Chondrocyte (in vitro differentiated cells): ENCODE results near the gene ENTPD8. TPM values are rescaled to one million over a fixed set of nuclear protein-coding genes. Genes with fewer than 3 reads are reported as not detected.

ENCODE experiments used
- DNase-seq: peaks from one replicate; pipeline ENCODE4 v3.0.0; 2021; ENCODE audit warnings: mixed read lengths, low spot score
- H3K27ac Mint-ChIP-seq: one replicate; pipeline ENCODE4 v1.8.0; 2021; ENCODE audit warnings: mild to moderate bottlenecking, moderate library complexity, mixed read lengths; ENCODE audit not compliant: unreplicated experiment
- H3K27me3 Mint-ChIP-seq: 2 replicates; pipeline ENCODE4 v1.8.0; 2021; ENCODE audit warnings: low read depth, mixed read lengths
- H3K36me3 Mint-ChIP-seq: 2 replicates; pipeline ENCODE4 v1.8.0; 2021; ENCODE audit warnings: low read depth, mixed read lengths
- H3K4me1 Mint-ChIP-seq: 2 replicates; pipeline ENCODE4 v1.8.0; 2021; ENCODE audit warnings: low read depth, mild to moderate bottlenecking, mixed read lengths
- H3K4me3 Mint-ChIP-seq: one replicate; pipeline ENCODE4 v1.8.0; 2021; ENCODE audit warnings: mild to moderate bottlenecking, moderate library complexity, mixed read lengths; ENCODE audit not compliant: unreplicated experiment
- H3K9me3 Mint-ChIP-seq: 2 replicates; pipeline ENCODE4 v1.8.0; 2021; ENCODE audit warnings: low read depth, mixed read lengths
- total RNA-seq: library from RNA; stranded (reverse); gene quantifications from 3 replicates; pipeline ENCODE4 v1.2.1, GENCODE V29; 2021
- TF ChIP-seq, protein P1 (sequence below): fragments of 200-600 bp; sonication (generic); IDR thresholded peaks from 2 replicates; pipeline ENCODE4 v1.5.0; 2021; ENCODE audit warnings: antibody characterized with exemption, mild to moderate bottlenecking, moderate library complexity

ENTPD8 gene
- total RNA-seq, 1 donor from 2014 or later, result 0.10 TPM

DNA sequence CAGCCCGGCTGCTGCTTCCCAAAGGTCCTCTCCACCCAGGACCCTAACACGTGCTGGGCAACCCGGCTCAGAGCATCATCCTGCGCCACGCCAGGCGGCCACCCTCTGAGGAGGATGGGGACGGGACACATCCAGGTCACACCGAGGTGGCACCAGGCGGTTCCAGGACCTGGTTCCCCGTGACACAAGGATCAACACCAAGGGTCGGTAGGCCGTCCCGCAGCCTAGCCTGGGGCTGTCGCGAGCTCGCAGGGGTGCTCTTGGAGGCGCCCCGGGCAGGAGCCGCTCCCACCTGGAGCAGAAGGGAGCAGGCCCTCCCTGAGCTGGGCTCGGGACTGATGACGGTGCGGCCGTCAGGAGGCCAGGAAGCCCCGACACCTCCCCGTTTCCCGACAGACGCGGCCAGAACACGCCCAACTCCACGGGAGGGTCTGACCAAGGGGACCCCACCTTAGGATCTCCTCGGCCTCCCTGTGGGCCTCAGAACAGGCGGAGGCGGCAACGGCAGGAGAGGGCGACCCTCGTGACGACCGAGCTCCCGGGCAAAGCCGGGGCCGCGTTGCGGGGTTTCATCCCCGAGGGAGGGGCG is 24.5 kb downstream of the ENTPD8 start:
- DNase-seq, result peak; percentile 91
- Mint-ChIP-seq H3K4me3 (no peak overlapping the region), H3K36me3 (no peaks in the 10 kb centered on the region), H3K27ac (no peak overlapping the region), H3K27me3 (no peaks in the 10 kb centered on the region), H3K9me3 (no peaks in the 10 kb centered on the region), H3K4me1 (peaks cover 30% of the 10 kb centered on the region)
- TF ChIP-seq, protein P1, sequence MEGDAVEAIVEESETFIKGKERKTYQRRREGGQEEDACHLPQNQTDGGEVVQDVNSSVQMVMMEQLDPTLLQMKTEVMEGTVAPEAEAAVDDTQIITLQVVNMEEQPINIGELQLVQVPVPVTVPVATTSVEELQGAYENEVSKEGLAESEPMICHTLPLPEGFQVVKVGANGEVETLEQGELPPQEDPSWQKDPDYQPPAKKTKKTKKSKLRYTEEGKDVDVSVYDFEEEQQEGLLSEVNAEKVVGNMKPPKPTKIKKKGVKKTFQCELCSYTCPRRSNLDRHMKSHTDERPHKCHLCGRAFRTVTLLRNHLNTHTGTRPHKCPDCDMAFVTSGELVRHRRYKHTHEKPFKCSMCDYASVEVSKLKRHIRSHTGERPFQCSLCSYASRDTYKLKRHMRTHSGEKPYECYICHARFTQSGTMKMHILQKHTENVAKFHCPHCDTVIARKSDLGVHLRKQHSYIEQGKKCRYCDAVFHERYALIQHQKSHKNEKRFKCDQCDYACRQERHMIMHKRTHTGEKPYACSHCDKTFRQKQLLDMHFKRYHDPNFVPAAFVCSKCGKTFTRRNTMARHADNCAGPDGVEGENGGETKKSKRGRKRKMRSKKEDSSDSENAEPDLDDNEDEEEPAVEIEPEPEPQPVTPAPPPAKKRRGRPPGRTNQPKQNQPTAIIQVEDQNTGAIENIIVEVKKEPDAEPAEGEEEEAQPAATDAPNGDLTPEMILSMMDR, result no peak

DNA sequence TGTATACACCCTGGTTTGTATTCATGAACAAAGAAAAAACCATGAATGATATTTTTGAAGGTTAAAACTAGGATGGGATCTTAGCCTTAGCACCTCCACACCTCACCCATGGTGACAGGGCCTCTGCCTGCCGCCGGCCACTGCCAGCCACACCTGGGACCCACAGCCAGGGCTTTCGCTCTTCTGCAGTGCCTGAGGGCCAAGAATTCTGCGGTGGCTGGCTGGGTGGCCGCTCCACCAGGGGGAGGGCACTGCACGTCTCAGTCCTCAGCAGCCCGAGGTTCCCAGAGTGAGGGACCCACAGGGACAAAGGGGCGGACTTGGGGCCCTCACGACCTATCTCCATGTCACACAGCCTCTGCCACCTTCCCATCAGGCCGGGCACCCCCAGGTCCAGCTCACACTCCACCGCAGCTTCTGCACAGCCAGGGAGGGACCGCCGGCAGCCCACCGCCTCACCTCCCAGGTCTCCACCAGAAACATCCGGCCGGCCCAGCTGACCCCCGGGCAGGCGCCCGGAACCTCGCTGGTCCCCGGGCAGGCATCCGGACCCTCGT is 25.1 kb downstream of the ENTPD8 start:
- H3K4me3 Mint-ChIP-seq, result no peak overlapping the region
- H3K36me3 Mint-ChIP-seq, result no peaks in the 10 kb centered on the region
- TF ChIP-seq, protein P1, result no peak
- no peak overlapping the region for H3K27ac Mint-ChIP-seq
- peaks cover 31% of the 10 kb centered on the region for H3K4me1 Mint-ChIP-seq
- no peaks in the 10 kb centered on the region for H3K27me3 Mint-ChIP-seq
- no peaks in the 10 kb centered on the region for H3K9me3 Mint-ChIP-seq
- DNase-seq, result no peak

DNA sequence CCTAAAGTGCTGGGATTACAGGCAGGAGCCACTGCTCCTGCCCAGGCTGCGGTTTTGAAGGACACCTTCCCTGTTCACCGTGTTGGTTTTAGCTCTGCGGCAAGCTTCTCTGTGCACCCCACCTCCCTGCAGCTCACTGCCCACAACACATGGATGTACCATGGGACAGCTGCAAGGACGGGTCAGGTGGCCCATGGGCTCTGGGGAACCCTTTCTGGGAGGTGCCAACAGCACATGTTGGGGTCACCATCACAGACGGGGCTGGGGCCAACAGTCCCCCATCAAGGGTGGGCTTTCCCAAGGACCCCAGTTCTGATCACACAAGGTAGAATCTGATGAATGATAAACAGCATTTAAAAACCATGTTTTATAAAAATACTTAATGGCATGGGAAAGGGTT is 25.7 kb downstream of the ENTPD8 start:
- Mint-ChIP-seq H3K4me3 (no peak overlapping the region), H3K4me1 (peaks cover 33% of the 10 kb centered on the region), H3K36me3 (no peaks in the 10 kb centered on the region), H3K27ac (no peak overlapping the region), H3K27me3 (no peaks in the 10 kb centered on the region), H3K9me3 (no peaks in the 10 kb centered on the region)
- TF ChIP-seq, protein P1, result no peak
- DNase-seq, result no peak

DNA sequence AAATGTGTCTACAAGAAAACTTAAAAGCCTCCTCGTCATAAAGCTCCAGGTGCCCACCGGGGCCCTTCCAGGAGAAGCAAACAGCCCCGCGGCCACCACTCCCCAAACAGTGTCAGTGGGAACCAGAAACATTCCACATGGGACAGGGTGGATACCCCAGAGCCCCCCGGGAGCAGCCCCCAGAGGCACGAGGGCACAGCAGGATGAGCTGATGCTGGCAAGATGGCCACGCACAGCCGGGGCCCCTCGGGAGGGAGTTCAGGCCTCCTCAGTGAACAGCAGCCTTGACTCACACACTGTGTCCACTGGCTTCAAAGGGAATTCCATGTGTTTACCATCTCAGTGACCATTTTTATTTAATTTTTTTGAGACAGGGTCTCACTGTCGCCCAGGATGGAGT is 28.7 kb downstream of the ENTPD8 start:
- Mint-ChIP-seq H3K36me3 (no peaks in the 10 kb centered on the region), H3K4me1 (peaks cover 35% of the 10 kb centered on the region), H3K27ac (peak overlapping the region; percentile 74), H3K9me3 (no peaks in the 10 kb centered on the region), H3K4me3 (no peak overlapping the region), H3K27me3 (no peaks in the 10 kb centered on the region)
- TF ChIP-seq, protein P1, result no peak
- no peak for DNase-seq

DNA sequence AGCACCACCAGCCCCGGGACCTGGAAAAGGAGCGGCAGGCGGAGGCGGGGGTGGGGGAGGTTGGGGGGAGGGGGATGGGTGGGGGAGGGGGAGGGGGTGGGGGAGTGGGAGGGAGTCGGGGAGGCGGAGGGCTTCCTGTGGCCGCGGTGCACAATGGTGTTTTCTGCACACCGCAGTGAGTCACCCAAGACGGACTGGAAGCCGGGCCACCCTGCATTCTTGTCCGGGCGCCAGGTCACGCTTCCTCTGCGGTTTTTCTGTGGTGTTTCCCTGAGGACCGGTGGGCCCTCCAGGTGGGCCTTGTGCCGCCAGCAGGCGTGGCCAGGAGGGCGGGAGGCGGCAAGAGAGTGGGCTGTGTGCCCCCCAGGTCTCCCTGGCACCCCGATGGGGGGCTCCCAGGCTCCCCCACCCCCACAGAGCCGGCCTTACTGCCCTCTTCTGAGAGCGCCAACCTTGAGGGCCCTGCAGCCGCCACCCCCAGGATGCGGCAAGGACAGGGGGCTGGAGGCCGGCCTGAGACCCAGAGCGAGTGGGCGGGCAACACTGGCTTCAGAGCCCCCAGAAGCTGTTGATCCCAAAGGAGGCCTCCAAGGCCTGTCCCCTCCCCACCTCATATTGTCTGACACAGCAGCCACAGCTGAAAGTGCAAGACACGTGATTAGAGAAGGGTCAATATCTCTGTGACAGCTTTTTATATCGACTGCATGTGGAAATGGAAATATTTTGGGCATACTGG is 29.3 kb downstream of the ENTPD8 start:
- Mint-ChIP-seq H3K9me3 (no peaks in the 10 kb centered on the region), H3K27me3 (no peaks in the 10 kb centered on the region), H3K27ac (peak overlapping the region; percentile 74), H3K4me3 (no peak overlapping the region), H3K36me3 (no peaks in the 10 kb centered on the region), H3K4me1 (peaks cover 35% of the 10 kb centered on the region)
- TF ChIP-seq, protein P1, result no peak
- no peak for DNase-seq
